ENCODE data around the gene B4GALNT4.
"Not testable (repeated sequence)": the region's sequence is repeated elsewhere in the genome, so short reads cannot be mapped to it uniquely, and the experiment has no call there.

The B4GALNT4 gene

GRCh38 chr11:393219-394033 lies 24.1 kb downstream of the B4GALNT4 start:
- peak; percentile 89 for DNase-seq (ENCODE audit: low spot score)

- DNase-seq (ENCODE audit: low spot score) = peak; percentile 87
Measured at GRCh38 chr11:394034-394857, 24.9 kb downstream of the B4GALNT4 start, which contains the start of gene PKP3. Gene PKP3 (plus strand): TSS chr11:394209. CDS start chr11:394293, 84 bp downstream.

GRCh38 chr11:394858-395655 lies 25.8 kb downstream of the B4GALNT4 start:
- DNase-seq (ENCODE audit: low spot score) = no peak

- DNase-seq (ENCODE audit: low spot score) = no peak
Measured at GRCh38 chr11:395866-396265, 26.6 kb downstream of the B4GALNT4 start.

DNA sequence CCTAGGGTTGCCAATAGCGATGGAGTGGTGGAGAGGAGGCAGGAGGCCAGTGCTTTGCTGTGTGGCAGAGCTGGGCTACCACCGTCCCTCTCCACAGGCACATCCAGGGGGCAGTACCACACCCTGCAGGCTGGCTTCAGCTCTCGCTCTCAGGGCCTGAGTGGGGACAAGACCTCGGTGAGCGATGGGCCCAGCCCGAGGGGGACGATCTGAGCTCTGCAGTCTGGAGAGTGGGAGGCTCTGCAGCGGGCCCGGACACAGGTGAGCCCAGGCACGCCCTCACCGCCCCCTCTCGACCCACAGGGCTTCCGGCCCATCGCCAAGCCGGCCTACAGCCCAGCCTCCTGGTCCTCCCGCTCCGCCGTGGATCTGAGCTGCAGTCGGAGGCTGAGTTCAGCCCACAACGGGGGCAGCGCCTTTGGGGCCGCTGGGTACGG lies 27.2 kb downstream of the B4GALNT4 start:
- DNase-seq (ENCODE audit: low spot score) = peak; percentile 68

DNA sequence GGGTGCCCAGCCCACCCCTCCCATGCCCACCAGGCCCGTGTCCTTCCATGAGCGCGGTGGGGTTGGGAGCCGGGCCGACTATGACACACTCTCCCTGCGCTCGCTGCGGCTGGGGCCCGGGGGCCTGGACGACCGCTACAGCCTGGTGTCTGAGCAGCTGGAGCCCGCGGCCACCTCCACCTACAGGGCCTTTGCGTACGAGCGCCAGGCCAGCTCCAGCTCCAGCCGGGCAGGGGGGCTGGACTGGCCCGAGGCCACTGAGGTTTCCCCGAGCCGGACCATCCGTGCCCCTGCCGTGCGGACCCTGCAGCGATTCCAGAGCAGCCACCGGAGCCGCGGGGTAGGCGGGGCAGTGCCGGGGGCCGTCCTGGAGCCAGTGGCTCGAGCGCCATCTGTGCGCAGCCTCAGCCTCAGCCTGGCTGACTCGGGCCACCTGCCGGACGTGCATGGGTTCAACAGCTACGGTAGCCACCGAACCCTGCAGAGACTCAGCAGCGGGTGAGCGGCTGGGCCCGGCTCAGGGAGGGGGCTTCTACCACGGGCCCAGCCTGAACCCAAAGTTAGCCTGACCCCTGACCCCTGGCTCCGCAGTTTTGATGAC lies 27.7 kb downstream of the B4GALNT4 start:
- DNase-seq (ENCODE audit: low spot score) = no peak

GRCh38 chr11:398826-399225 lies 29.5 kb downstream of the B4GALNT4 start:
- peak; percentile 63 for DNase-seq (ENCODE audit: low spot score)

- no peak for DNase-seq (ENCODE audit: low spot score)
Measured at GRCh38 chr11:399731-400211, 30.5 kb downstream of the B4GALNT4 start.

DNA sequence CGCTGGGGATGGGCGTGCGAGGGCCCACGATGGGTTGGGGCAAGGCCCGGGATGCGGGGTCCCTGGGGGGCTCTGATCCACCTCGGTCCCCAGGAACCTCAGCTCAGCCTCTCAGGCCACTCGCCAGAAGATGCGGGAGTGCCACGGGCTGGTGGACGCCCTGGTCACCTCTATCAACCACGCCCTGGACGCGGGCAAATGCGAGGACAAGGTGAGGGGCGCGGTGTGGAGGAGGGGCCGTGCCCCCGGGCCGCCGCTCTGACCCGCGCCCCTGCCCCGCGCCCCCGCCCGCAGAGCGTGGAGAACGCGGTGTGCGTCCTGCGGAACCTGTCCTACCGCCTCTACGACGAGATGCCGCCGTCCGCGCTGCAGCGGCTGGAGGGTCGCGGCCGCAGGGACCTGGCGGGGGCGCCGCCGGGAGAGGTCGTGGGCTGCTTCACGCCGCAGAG lies 31.0 kb downstream of the B4GALNT4 start:
- DNase-seq (ENCODE audit: low spot score) = no peak

DNA sequence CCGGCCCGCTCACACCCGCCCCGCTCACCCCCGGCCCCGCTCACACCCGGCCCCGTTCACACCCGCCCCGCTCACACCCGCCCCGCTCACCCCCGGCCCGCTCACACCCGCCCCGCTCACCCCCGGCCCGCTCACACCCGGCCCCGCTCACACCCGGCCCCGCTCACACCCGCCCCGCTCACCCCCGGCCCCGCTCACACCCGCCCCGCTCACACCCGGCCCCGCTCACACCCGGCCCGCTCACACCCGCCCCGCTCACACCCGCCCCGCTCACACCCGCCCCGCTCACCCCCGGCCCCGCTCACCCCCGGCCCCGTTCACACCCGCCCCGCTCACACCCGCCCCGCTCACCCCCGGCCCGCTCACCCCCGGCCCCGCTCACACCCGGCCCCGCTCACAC lies 31.9 kb downstream of the B4GALNT4 start:
- not testable (repeated sequence) for DNase-seq (ENCODE audit: low spot score)

- DNase-seq (ENCODE audit: low spot score) = no peak
Measured at GRCh38 chr11:403021-403760, 33.9 kb downstream of the B4GALNT4 start.

DNA sequence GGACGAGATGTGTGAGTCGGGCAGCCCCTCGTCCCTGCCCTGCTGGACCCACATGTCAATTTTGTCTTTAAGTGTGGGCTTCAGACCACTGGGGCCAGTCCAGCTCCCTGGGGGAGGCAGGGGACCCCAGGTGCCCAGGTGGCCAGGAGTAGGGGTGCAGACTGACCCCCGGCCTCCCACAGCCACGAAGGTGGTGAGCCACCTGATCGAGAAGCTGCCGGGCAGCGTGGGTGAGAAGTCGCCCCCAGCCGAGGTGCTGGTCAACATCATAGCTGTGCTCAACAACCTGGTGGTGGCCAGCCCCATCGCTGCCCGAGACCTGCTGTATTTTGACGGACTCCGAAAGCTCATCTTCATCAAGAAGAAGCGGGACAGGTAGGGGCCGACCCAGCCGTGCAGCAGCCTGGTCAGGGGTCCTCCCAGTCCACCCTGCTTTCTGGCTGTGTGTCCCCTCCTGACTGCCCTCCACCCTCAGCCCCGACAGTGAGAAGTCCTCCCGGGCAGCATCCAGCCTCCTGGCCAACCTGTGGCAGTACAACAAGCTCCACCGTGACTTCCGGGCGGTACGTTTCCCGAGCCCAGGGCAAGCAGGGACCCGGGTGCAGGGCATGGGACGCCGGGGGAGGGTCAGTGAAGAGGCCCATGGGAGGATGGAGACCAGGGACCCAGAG lies 34.6 kb downstream of the B4GALNT4 start:
- no peak for DNase-seq (ENCODE audit: low spot score)

- DNase-seq (ENCODE audit: low spot score) = no peak
Measured at GRCh38 chr11:404551-405264, 35.4 kb downstream of the B4GALNT4 start.

DNA sequence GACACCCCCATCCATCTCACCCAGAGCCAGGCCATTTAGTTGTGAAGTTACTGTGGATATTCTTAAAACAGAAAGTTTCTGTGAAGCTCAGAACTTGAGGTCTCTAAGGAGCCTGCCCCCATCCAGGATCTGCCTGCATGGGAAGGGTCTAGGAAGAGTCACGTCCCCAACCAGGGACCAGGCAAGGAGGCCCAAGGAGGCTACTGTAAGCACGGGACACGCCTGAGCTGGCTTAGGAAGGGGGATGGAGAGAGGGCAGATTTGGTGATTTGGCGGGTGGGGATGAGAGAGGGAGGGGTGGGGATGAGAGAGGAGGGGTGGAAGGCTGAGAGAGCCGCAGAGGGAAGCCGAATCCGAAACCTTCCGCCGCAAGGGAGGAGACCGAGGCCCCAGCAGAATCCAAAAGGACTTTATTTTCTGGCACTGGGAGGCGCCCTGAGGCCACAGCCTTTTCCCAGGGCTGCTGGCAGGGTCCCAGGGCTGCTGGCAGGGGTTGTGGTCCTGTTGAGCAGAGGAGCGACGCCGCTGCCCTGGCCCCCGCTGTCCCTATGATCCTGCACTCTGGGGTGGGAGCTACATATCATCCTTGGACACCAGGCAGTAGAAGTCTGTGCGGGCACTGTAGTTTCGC lies 36.1 kb downstream of the B4GALNT4 start:
- DNase-seq (ENCODE audit: low spot score) = peak; percentile 64

- DNase-seq (ENCODE audit: low spot score) = no peak
Measured at GRCh38 chr11:405954-406795, 36.9 kb downstream of the B4GALNT4 start.

- DNase-seq (ENCODE audit: low spot score) = peak; percentile 93
Measured at GRCh38 chr11:406796-407650, 37.7 kb downstream of the B4GALNT4 start.

- DNase-seq (ENCODE audit: low spot score) = no peak
Measured at GRCh38 chr11:407651-408123, 38.4 kb downstream of the B4GALNT4 start.

Data from RKO (cell line).